HepG2 (cell line): ENCODE results near the gene MT1F. TPM values are rescaled to one million over a fixed set of nuclear protein-coding genes. Genes with fewer than 3 reads are reported as not detected.

ENCODE experiments used
- ATF2 ChIP-seq: sonication (generic); formaldehyde crosslinking; IDR thresholded peaks from 2 replicates; pipeline ENCODE4 v1.4.0; 2020; ENCODE audit warnings: missing genetic modification reagents
- CREB3 ChIP-seq: sonication (generic); formaldehyde crosslinking; IDR thresholded peaks from 2 replicates; pipeline ENCODE4 v1.5.0; 2020; ENCODE audit warnings: missing genetic modification reagents
- EEA1 ChIP-seq: sonication (generic); formaldehyde crosslinking; IDR thresholded peaks from 2 replicates; pipeline ENCODE4 v1.5.1; 2020; ENCODE audit warnings: mild to moderate bottlenecking, missing genetic modification reagents, borderline replicate concordance
- GTF3A ChIP-seq: sonication (generic); formaldehyde crosslinking; conservative IDR thresholded peaks from 2 replicates; pipeline ENCODE4 v1.4.0; 2020; ENCODE audit warnings: mild to moderate bottlenecking, missing genetic modification reagents
- HDAC2 ChIP-seq: sonication (generic); formaldehyde crosslinking; IDR thresholded peaks from 2 replicates; pipeline ENCODE4 v1.4.0; 2020; ENCODE audit warnings: missing genetic modification reagents
- NKX3-1 ChIP-seq: sonication (generic); formaldehyde crosslinking; IDR thresholded peaks from 2 replicates; pipeline ENCODE4 v1.5.0; 2020; ENCODE audit warnings: missing genetic modification reagents
- THRA ChIP-seq: sonication (generic); formaldehyde crosslinking; IDR thresholded peaks from 2 replicates; pipeline ENCODE4 v1.4.0; 2020; ENCODE audit warnings: missing genetic modification reagents, borderline replicate concordance
- TRAFD1 ChIP-seq: sonication (generic); formaldehyde crosslinking; IDR thresholded peaks from 2 replicates; pipeline ENCODE4 v1.5.1; 2020; ENCODE audit warnings: missing genetic modification reagents, mild to moderate bottlenecking, borderline replicate concordance
- U2AF1 ChIP-seq: fragments of 200-400 bp; formaldehyde crosslinking; optimal IDR thresholded peaks from 2 replicates; pipeline ENCODE3; 2017; ENCODE audit warnings: mild to moderate bottlenecking, low read depth, low read length
- ZNF367 ChIP-seq: sonication (generic); formaldehyde crosslinking; IDR thresholded peaks from 2 replicates; pipeline ENCODE4 v1.4.0; 2020; ENCODE audit warnings: missing genetic modification reagents, borderline replicate concordance
- ZNF503 ChIP-seq: sonication (generic); formaldehyde crosslinking; IDR thresholded peaks from 2 replicates; pipeline ENCODE4 v1.4.0; 2020; ENCODE audit warnings: missing genetic modification reagents
- ZNF512 ChIP-seq: sonication (generic); formaldehyde crosslinking; IDR thresholded peaks from 2 replicates; pipeline ENCODE4 v1.4.0; 2020; ENCODE audit warnings: mild to moderate bottlenecking, missing genetic modification reagents
- ZNF550 ChIP-seq: sonication (generic); formaldehyde crosslinking; IDR thresholded peaks from 2 replicates; pipeline ENCODE4 v1.4.0; 2020; ENCODE audit warnings: mild to moderate bottlenecking, missing genetic modification reagents, borderline replicate concordance
- ZNF619 ChIP-seq: sonication (generic); formaldehyde crosslinking; IDR thresholded peaks from 2 replicates; pipeline ENCODE4 v1.4.0; 2020; ENCODE audit warnings: mild to moderate bottlenecking, missing genetic modification reagents
- ZNF83 ChIP-seq: sonication (generic); formaldehyde crosslinking; IDR thresholded peaks from 2 replicates; pipeline ENCODE4 v1.4.0; 2020; ENCODE audit warnings: missing genetic modification reagents, mild to moderate bottlenecking, borderline replicate concordance
- polyA plus RNA-seq, 8 experiments: library from polyadenylated mRNA; depleted of rRNA in 3 of 8; stranded (reverse) in 7 of 8; unstranded in 1 of 8; fragments of >200 nt; fragmentation: Illumina TruSeq in 4 of 8; extraction: Trizol in 4 of 8; gene quantifications; 2 replicates each; pipeline versions ENCODE4 v1.2.1 to v1.2.3, GENCODE V29; 2011 to 2016; ENCODE audit warnings: low read depth in 4 of 8, missing spikeins in 1 of 8, mixed read lengths in 1 of 8; ENCODE audit not compliant: insufficient read depth in 1 of 8
- total RNA-seq, 5 experiments: library from RNA; depleted of rRNA; stranded (reverse); fragments of >200 nt; fragmentation: Illumina TruSeq; extraction: Trizol; gene quantifications; 2 replicates each; pipeline ENCODE4 v1.2.3, GENCODE V29; 2016; ENCODE audit warnings: low read depth in 1 of 5

Gene MT1F
- total and polyA plus RNA-seq, 2 of the 13 experiments (the other 11 are each of a cell fraction or from before 2014, with no cell fraction given) = 1.9 to 169 TPM

GRCh38 chr16:56657555-56658326 lies at the start of gene MT1F (continued):
- no peak; the same call in 1 of the 2 replicates for TF ChIP-seq HDAC2 (CRISPR knock-in tag)
- TF ChIP-seq ZNF367 (CRISPR knock-in tag) = no peak
- no peak for TF ChIP-seq ZNF550 (CRISPR knock-in tag)
- TF ChIP-seq ZNF619 (CRISPR knock-in tag) = no peak
- TF ChIP-seq EEA1 (CRISPR knock-in tag) = 0 out of 2 replicates have a peak, but pooled peaks have one; percentile 63
- TF ChIP-seq TRAFD1 = no peak
- no peak for TF ChIP-seq GTF3A (CRISPR knock-in tag)
- TF ChIP-seq ZNF512 (CRISPR knock-in tag) = no peak
- no peak; the same call in 1 of the 2 replicates for TF ChIP-seq THRA (CRISPR knock-in tag)
- TF ChIP-seq ZNF503 (CRISPR knock-in tag) = no peak
- TF ChIP-seq NKX3-1 (CRISPR knock-in tag) = no peak
- TF ChIP-seq ATF2 (CRISPR knock-in tag) = peak; percentile 15; the same call in 1 of the 2 replicates
- no peak; the same call in 1 of the 2 replicates for TF ChIP-seq CREB3 (CRISPR knock-in tag)
- TF ChIP-seq ZNF83 (CRISPR knock-in tag) = no peak
- TF ChIP-seq U2AF1 = no peak
